Thyroid gland (tissue), 4 donors: ENCODE results near the gene CHST2.

ENCODE experiments used
- CTCF ChIP-seq, 6 experiments: fragments of 200-600 bp in 3 of 6; fragments of 450-650 bp in 3 of 6; sonication (generic) in 3 of 6; IDR thresholded peaks; one replicate each; pipeline ENCODE4 v1.5.1; 2016 to 2019; ENCODE audit warnings: antibody characterized with exemption in 6 of 6, mild to moderate bottlenecking in 2 of 6, inconsistent platforms in 1 of 6, moderate library complexity in 1 of 6
- POLR2A ChIP-seq, 2 donors: fragments of 450-650 bp; IDR thresholded peaks; one replicate each; pipeline ENCODE4 v1.6.1; 2017; ENCODE audit warnings: antibody characterized with exemption in 2 of 2, mild to moderate bottlenecking in 2 of 2, moderate library complexity in 1 of 2

DNA sequence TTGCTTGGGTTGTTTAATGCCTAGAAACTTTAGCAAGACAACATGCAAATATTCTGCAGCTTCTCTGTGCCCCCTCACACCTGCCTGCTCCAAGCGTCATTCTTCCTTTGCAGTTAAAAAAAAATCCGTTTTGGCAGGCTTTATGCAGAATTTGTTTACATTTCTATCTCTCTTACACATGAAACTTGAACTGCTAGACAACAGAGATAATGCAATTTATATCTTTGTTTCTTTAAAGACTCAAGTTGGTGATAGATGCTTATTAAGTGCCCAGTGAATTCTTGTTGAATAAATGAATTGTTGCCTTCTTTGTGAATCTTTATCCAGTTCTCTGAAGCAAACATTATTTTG, 53.2 kb downstream of the CHST2 start:
- TF ChIP-seq CTCF (IDR thresholded peaks at IDR 0.05) (no peak), POLR2A (IDR thresholded peaks at IDR 0.05) (no peak)
